Mesenteric fat pad (tissue), 1 donor: ENCODE results near the gene TMEM115. TPM values are rescaled to one million over a fixed set of nuclear protein-coding genes. Genes with fewer than 3 reads are reported as not detected.

Experiments
- DNase-seq: peaks from one replicate; pipeline ENCODE4 v3.0.0-alpha.2; 2020; ENCODE audit warnings: low spot score
- total RNA-seq: library from RNA; stranded (reverse); fragmentation: NEBNext Ultra II Directional; extraction: Animal tissue kit (Norgen Biotek cat#: 25700); gene quantifications from one replicate; pipeline ENCODE4 v1.2.1, GENCODE V29; 2021
- donor health status: DM: yes; HTN: yes; CAD: no.

The TMEM115 gene
- total RNA-seq, 1 donor from 2014 or later: 45.6 TPM

DNA sequence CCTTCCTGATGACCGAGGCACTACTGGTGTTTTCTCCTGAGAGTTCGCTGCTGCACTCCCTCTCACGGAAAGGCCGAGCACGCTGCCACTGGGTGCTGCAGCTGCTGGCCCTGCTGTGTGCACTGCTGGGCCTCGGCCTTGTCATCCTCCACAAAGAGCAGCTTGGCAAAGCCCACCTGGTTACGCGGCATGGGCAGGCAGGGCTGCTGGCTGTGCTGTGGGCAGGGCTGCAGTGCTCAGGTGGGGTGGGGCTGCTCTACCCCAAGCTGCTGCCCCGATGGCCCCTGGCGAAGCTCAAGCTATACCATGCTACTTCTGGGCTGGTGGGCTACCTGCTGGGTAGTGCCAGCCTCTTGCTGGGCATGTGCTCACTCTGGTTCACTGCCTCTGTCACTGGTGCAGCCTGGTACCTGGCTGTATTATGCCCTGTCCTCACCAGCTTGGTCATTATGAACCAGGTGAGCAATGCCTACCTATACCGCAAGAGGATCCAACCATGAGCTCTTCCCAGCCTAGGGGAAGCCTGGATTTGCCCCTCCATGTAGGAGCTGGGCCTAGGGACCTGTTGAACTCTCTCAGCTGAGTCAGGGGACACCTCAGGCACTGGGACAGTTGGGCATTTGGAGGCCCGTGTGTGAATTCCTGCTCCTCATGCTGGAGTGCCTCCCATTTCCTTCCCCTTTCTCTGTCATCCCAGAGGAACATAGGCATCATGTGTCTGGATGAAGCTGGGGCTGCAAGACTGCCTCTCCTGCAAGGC, 5.9 kb downstream of the TMEM115 start:
- no peak for DNase-seq

GRCh38 chr3:50352781-50353180, 6.5 kb downstream of the TMEM115 start:
- no peak for DNase-seq

GRCh38 chr3:50351323-50351697, 8.0 kb downstream of the TMEM115 start:
- DNase-seq: no peak

DNA sequence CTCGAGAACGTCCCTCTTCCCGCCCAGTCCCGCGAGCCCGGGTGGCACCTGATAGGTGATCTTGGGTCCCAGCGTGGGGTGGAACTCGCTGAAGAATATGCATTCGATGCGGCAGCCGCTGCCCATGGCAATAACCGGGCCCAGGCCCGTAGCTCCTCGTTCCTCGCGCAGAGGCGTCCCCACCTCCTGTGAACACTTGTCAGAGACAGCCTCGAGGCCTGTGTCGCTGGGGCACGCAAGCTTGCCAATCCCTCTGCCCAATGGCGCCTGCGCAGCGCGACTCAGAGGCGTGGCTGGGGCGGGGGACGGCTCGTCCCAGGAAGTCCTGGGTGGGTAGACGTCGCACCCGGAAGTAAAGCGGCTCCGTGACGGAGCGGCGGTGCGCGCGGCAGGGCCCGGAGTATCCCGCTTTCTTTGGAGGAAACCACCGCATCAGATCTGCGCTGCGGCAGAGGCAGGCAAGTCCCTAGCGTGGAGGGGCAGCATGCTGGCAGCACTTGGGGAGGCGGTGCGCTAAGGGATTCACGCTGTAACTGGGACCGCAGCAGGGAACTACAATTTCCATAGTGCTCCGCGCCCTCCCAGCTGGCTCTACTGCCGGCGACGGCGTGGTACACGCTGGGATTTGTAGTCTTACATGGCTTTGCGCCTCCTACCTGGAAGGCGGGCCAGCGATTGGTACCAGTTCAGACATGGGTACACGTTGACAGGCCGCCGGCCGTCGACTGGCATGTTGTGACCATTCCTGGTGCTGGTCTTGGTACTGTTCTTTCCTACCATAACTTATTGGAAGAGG, 8.6 kb downstream of the TMEM115 start, which contains the start of the genes CYB561D2 and NPRL2:
TSS of gene CYB561D2 (plus strand) at position 336 of the 796 bp plus-strand sequence. CDS start 572 bp downstream, outside the sequence.
TSS of gene NPRL2 (minus strand) at position 249 of the 796 bp plus-strand sequence. CDS start at position 126, 123 bp downstream.
- peak; percentile 99 for DNase-seq

- no peak for DNase-seq
Observed at GRCh38 chr3:50350213-50350526, 9.2 kb downstream of the TMEM115 start.

DNA sequence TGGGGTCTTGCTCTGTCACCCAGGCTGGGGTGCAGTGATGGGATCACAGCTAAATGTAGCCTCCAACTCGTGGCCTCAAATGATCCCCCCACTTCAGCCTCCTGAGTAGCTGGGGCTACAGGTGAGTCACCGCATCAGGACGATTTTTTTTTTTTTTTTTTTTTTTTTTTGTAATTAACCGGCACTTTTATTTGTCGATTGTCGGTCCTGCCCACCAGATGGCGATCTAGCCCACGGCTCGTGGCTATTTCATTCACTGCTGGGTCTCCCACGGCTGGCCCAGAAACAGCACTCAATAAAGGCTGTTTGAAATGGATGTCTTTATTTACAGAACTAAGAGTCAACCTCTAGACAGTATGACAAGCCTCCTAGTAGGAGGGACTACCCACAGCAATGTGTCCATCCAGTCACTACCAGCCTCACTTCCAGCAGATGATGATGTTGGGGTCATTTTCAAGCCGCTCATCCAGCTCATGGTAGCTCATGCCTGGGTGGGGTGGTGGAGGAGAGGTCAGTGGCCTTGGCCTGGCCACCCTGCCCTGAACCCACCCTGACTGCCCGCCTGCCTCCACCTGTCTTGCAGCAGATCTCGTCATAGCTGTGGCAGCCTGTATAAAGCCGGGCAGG, 12.0 kb downstream of the TMEM115 start:
- DNase-seq: no peak

DNA sequence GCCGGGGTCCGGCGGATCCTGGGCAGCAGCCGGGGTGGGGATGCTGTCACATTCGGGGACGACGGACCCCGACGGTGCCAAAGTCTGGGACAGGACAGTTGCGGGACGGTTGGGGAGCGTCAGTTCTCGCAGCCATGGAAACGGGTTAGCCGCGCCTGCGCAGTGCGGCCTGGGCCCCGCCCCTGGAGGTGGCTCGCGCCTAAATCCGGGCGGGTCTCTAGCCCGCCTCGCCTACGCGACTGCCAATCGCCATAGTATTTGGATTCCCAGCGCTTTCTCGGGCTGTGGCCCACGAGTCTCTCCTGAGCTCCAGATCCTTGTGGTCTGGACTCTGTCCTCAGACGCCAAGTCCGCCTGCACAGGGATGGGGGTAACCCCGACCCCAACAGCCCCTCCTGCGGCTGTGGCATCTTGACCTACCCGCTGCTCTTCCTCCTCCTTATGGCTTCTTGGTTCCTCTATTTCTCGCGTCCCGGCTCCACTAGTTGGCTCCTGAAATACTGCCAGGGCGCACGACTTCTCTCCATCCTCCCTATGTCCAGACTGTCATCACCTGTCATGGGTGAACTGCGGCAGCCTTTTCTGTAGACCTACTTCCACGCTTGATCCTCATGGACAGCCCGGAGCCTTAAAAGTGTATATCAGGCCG, 13.6 kb downstream of the TMEM115 start, which contains the start of gene ZMYND10:
TSS of gene ZMYND10 (minus strand) at position 147 of the 649 bp plus-strand sequence. CDS start 153 bp downstream, outside the sequence.
- DNase-seq: no peak

GRCh38 chr3:50345008-50345407, 14.3 kb downstream of the TMEM115 start:
- DNase-seq: no peak

DNA sequence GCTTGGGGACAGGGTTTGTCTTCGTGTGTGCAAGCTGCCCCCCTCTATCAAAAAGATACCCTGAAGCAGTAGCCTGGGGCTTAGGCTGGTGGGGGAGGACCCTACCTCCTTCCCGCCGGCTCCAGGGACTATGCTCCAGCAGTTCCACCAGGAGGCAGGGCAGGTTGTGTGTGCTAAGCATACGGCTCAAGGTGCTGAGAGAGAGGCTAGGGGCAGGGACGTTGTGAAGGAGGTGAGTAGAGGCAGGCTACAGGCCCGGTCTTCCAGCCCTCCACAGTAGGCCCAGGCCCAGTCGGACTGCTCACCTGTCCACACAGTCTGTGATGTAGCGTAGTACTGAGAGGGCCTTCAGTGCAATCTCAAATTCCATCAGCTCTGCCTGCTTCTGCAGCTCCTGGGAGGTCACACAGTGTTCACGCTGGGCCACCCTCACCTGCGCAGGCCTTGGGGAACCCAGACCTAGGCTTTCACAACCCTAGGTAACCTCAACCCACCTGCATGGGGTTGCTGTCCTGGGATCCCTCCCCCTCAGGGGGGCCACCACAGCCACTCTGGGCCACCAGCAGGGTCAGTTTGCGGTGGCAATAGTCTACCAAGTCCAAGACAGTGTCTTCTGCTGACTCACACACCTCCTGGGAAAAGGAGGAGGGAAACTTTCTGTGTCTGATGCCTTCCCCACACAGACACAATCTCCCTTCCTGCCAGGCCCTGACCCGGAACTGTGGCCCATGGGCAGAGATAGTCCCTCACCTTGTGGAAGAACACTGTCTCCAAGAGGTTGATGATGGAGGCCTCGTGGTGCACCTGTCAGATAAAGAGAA, 16.3 kb downstream of the TMEM115 start:
- DNase-seq: no peak

DNA sequence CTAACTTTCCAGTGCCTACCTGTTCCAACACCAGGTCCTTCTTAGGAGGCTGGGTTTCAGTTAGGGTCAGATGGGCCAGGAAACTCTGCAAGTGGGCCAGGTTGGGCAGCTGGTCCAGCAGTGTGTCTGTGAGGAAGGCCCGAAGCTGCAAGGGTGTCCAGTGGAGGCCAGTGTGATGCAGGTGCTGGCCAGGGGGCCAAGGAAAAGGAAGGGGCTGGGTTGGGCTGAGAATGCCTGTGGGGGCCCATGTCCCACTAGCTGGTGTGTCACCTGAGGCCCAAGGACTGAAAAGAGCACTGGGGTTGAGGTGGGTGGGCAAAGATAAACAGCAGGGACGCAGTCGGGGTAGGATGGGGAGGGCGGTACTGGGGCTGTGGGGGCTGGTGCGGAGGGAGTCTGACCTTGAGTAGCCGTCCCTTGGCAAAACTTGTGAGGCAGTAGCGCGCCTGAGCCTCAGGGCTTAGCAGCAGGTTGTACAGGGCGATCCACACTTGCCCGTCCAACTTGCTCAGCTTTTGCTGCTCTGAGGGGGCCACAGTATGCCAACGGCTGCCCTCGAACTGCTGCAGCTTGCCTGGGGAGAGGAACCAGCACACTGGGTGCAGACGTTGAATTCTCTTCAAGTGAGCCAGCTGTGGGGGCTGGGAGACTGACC, 17.2 kb downstream of the TMEM115 start:
- DNase-seq: no peak

DNA sequence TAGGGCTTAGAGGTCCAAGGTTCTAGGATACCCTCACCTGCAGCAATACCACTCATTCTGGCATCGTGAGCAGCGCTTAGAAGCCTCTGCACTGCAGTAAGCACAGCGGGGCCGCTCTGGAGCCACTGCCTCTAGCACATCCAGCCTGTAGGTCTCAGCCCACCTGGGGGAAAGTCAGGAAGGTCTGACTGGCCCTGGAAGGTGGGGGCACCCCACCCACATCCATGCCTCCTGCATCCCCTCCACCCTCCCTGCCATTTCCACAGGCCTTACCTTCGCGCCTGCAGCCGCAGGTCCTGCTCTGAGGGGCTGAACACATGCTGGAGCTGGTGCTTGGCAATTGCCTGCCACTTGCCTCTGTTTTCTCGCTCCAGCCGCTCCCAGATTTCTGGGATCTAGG, 17.8 kb downstream of the TMEM115 start:
- no peak for DNase-seq

GRCh38 chr3:50340448-50341329, 18.6 kb downstream of the TMEM115 start, which contains the start of gene RASSF1:
Gene RASSF1, minus strand, starts transcription at chr3:50340836. Its CDS starts 31 bp downstream, at chr3:50340805.
- peak; percentile 94 for DNase-seq

DNA sequence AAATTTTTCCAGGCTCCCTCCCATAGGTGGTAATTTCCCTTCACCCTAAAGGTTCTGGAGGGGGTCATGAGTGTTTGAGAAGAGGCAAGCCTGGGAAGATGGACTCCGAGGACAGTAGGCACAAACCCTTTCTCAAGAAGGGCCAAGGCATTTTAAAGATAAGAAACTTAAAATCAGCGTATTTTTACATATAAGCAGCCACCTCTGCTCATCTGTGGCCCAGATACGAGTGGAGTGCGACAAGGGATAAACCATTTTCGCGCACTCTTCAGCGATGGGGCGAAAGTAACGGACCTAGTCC, 19.2 kb downstream of the TMEM115 start:
- DNase-seq: no peak

GRCh38 chr3:50339485-50340146, 19.7 kb downstream of the TMEM115 start:
- no peak for DNase-seq

GRCh38 chr3:50338965-50339364, 20.4 kb downstream of the TMEM115 start:
- no peak for DNase-seq

- peak; percentile 99 for DNase-seq
Observed at GRCh38 chr3:50337175-50337861, 22.0 kb downstream of the TMEM115 start.

GRCh38 chr3:50336452-50337174, 22.7 kb downstream of the TMEM115 start:
- DNase-seq: no peak
